WTC11 (cell line): ENCODE measurements around the gene HSPH1. TPM values are rescaled to one million over a fixed set of nuclear protein-coding genes. Genes with fewer than 3 reads are reported as not detected.

ENCODE experiments used
- ATAC-seq: fragments of 200-7000 bp; cut with Tn5 transposase; 2 replicates; pipeline ENCODE4 v1.10.0; 2021; ENCODE audit warnings: mild to moderate bottlenecking, moderate library complexity
- CTCF ChIA-PET: fragments of 300-600 bp; sonication (Branson Sonifier 250); formaldehyde crosslinking; loops from one replicate; lab custom pipeline; 2021; ENCODE audit warnings: antibody characterized with exemption; lab: Charles Lee
- POLR2A ChIA-PET: fragments of 350-600 bp; sonication (Branson Sonifier 250); formaldehyde crosslinking; loops from one replicate; lab custom pipeline; 2021; ENCODE audit warnings: antibody characterized with exemption; lab: Charles Lee
- DNase-seq: peaks from one replicate; pipeline ENCODE4 v3.0.0; 2021; ENCODE audit warnings: low spot score
- H3K27ac Mint-ChIP-seq: 2 replicates; pipeline ENCODE4 v1.8.0; 2021; ENCODE audit warnings: mixed read lengths
- H3K27me3 Mint-ChIP-seq: 2 replicates; pipeline ENCODE4 v1.8.0; 2021; ENCODE audit warnings: low read depth, mild to moderate bottlenecking, moderate library complexity, mixed read lengths
- H3K36me3 Mint-ChIP-seq: 2 replicates; pipeline ENCODE4 v1.8.0; 2021; ENCODE audit warnings: mixed read lengths
- H3K4me1 Mint-ChIP-seq: 2 replicates; pipeline ENCODE4 v1.8.0; 2022; ENCODE audit warnings: mixed read lengths
- H3K4me3 Mint-ChIP-seq: 2 replicates; pipeline ENCODE4 v1.8.0; 2021; ENCODE audit warnings: mild to moderate bottlenecking, moderate library complexity, mixed read lengths
- H3K9me3 Mint-ChIP-seq: 2 replicates; pipeline ENCODE4 v1.8.0; 2021; ENCODE audit warnings: mixed read lengths
- ATF1 ChIP-seq: sonication (generic); formaldehyde crosslinking; IDR thresholded peaks from 2 replicates; pipeline ENCODE4 v1.8.1; 2023; ENCODE audit warnings: mild to moderate bottlenecking, moderate library complexity, missing genetic modification reagents
- ELF4 ChIP-seq: sonication (generic); formaldehyde crosslinking; IDR thresholded peaks from 2 replicates; pipeline ENCODE4 v1.8.1; 2022; ENCODE audit warnings: low read depth, mild to moderate bottlenecking, moderate library complexity, missing genetic modification reagents
- ETV6 ChIP-seq: sonication (generic); formaldehyde crosslinking; IDR thresholded peaks from 2 replicates; pipeline ENCODE4 v1.8.1; 2022; ENCODE audit warnings: mild to moderate bottlenecking, missing genetic modification reagents
- FOXJ3 ChIP-seq: sonication (generic); formaldehyde crosslinking; IDR thresholded peaks from 2 replicates; pipeline ENCODE4 v1.9.0; 2021; ENCODE audit warnings: missing genetic modification reagents, mild to moderate bottlenecking, borderline replicate concordance
- FOXP1 ChIP-seq: sonication (generic); formaldehyde crosslinking; IDR thresholded peaks from 2 replicates; pipeline ENCODE4 v1.8.0; 2022; ENCODE audit warnings: missing genetic modification reagents, mild to moderate bottlenecking, moderate library complexity, borderline replicate concordance
- FOXP4 ChIP-seq: sonication (generic); formaldehyde crosslinking; IDR thresholded peaks from 2 replicates; pipeline ENCODE4 v1.8.0; 2022; ENCODE audit warnings: mild to moderate bottlenecking, missing genetic modification reagents
- GABPB1 ChIP-seq: sonication (generic); formaldehyde crosslinking; IDR thresholded peaks from 2 replicates; pipeline ENCODE4 v1.8.1; 2023; ENCODE audit warnings: mild to moderate bottlenecking, missing genetic modification reagents
- GRHL2 ChIP-seq: fragments of 250-450 bp; sonication (Bioruptor Pico); IDR thresholded peaks from 2 replicates; pipeline ENCODE4 v1.8.0; 2022; ENCODE audit warnings: mild to moderate bottlenecking, moderate library complexity; ENCODE audit not compliant: insufficient replicate concordance, severe bottlenecking
- GTF2I ChIP-seq: fragments of 250-450 bp; sonication (Bioruptor Pico); conservative IDR thresholded peaks from 2 replicates; pipeline ENCODE4 v1.4.0; 2021; ENCODE audit warnings: mild to moderate bottlenecking
- MYBL2 ChIP-seq: sonication (generic); formaldehyde crosslinking; IDR thresholded peaks from 2 replicates; pipeline ENCODE4 v1.8.1; 2023; ENCODE audit warnings: mild to moderate bottlenecking, moderate library complexity, missing genetic modification reagents
- NR3C1 ChIP-seq: sonication (generic); formaldehyde crosslinking; conservative IDR thresholded peaks from 2 replicates; pipeline ENCODE4 v1.8.1; 2023; ENCODE audit warnings: low read depth, mild to moderate bottlenecking, missing genetic modification reagents
- OVOL2 ChIP-seq: fragments of 250-450 bp; sonication (Bioruptor Pico); IDR thresholded peaks from 2 replicates; pipeline ENCODE4 v1.9.0; 2021; ENCODE audit warnings: mild to moderate bottlenecking, borderline replicate concordance
- PRRX2 ChIP-seq: fragments of 250-450 bp; sonication (Bioruptor Pico); IDR thresholded peaks from 2 replicates; pipeline ENCODE4 v1.8.0; 2021; ENCODE audit warnings: mild to moderate bottlenecking
- RELA ChIP-seq: sonication (generic); formaldehyde crosslinking; IDR thresholded peaks from 2 replicates; pipeline ENCODE4 v1.8.1; 2022; ENCODE audit warnings: missing genetic modification reagents, mild to moderate bottlenecking, borderline replicate concordance
- RORB ChIP-seq: fragments of 250-450 bp; sonication (Bioruptor Pico); IDR thresholded peaks from 2 replicates; pipeline ENCODE4 v1.9.0; 2021; ENCODE audit warnings: mild to moderate bottlenecking
- ZBTB21 ChIP-seq: sonication (generic); formaldehyde crosslinking; IDR thresholded peaks from 2 replicates; pipeline ENCODE4 v1.8.1; 2023; ENCODE audit warnings: mild to moderate bottlenecking, missing genetic modification reagents, borderline replicate concordance
- ZNF138 ChIP-seq: sonication (generic); formaldehyde crosslinking; conservative IDR thresholded peaks from 2 replicates; pipeline ENCODE4 v1.8.1; 2022; ENCODE audit warnings: mild to moderate bottlenecking, moderate library complexity, missing genetic modification reagents
- ZNF263 ChIP-seq: sonication (generic); formaldehyde crosslinking; IDR thresholded peaks from 2 replicates; pipeline ENCODE4 v1.8.1; 2022; ENCODE audit warnings: low read depth, mild to moderate bottlenecking, moderate library complexity, missing genetic modification reagents
- ZNF416 ChIP-seq: fragments of 250-450 bp; sonication (Bioruptor Pico); IDR thresholded peaks from 2 replicates; pipeline ENCODE4 v1.9.0; 2021; ENCODE audit warnings: mild to moderate bottlenecking, inconsistent platforms
- ZNF423 ChIP-seq: fragments of 250-450 bp; sonication (Bioruptor Pico); IDR thresholded peaks from 2 replicates; pipeline ENCODE4 v2.1.2; 2022; ENCODE audit warnings: mild to moderate bottlenecking, moderate library complexity
- ZSCAN18 ChIP-seq: fragments of 250-450 bp; sonication (Bioruptor Pico); IDR thresholded peaks from 2 replicates; pipeline ENCODE4 v2.1.2; 2022; ENCODE audit warnings: mild to moderate bottlenecking, moderate library complexity
- total RNA-seq: library from RNA; stranded (reverse); gene quantifications from 3 replicates; pipeline ENCODE4 v1.2.3, GENCODE V29; 2021
- TF ChIP-seq, protein P1 (sequence below): sonication (generic); formaldehyde crosslinking; IDR thresholded peaks from 2 replicates; pipeline ENCODE4 v1.8.0; 2022; ENCODE audit warnings: mild to moderate bottlenecking, missing genetic modification reagents
- TF ChIP-seq, protein P2 (sequence below): sonication (generic); formaldehyde crosslinking; IDR thresholded peaks from 2 replicates; pipeline ENCODE4 v1.8.0; 2023; ENCODE audit warnings: missing genetic modification reagents
- TF ChIP-seq, protein P3 (sequence below): fragments of 250-450 bp; sonication (Bioruptor Pico); IDR thresholded peaks from 2 replicates; pipeline ENCODE4 v1.9.0; 2021; ENCODE audit warnings: mild to moderate bottlenecking
- TF ChIP-seq, protein P4 (sequence below): sonication (generic); formaldehyde crosslinking; IDR thresholded peaks from 2 replicates; pipeline ENCODE4 v1.8.1; 2023; ENCODE audit warnings: mild to moderate bottlenecking, missing genetic modification reagents, moderate library complexity
- TF ChIP-seq, protein P5 (sequence below): sonication (generic); formaldehyde crosslinking; conservative IDR thresholded peaks from 2 replicates; pipeline ENCODE4 v1.8.1; 2022; ENCODE audit warnings: mild to moderate bottlenecking, missing genetic modification reagents

The HSPH1 gene
- total RNA-seq, 1 experiment from 2014 or later: 114 TPM

- TF ChIP-seq ZSCAN18 (CRISPR knock-in tag): no peak
- TF ChIP-seq OVOL2 (CRISPR knock-in tag): no peak
- no peak for TF ChIP-seq ZNF138 (CRISPR knock-in tag)
- TF ChIP-seq, all 79 proteins: peak for 0
Measured at GRCh38 chr13:31111136-31111535, 50.6 kb downstream of the HSPH1 start (continued).

DNA sequence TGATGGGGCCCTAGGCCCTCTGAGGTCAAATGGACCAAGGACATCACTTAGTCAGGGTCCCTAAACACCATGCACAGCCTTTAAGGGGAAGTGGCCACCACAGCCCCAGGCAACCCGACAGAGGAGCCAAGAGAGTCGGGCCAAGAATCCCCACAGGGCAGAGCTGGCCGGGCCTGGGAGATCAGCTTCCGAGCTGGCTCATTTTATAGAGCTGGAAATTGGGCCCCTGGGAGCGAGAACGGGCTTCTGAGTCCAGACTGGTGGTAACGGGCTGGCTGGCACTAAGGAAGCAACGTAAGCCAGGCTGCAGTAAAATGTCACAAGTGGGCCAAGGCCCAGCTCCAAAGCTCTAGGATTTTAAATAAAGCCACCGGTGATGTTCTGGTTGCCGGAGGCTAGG is 51.1 kb downstream of the HSPH1 start:
- DNase-seq: no peak
- CTCF ChIA-PET: interaction anchor here (1.6 kb wide), 1 partner anchor 66 kb away, joined by 3 read pairs; no protein-coding TSS in a partner anchor
- Mint-ChIP-seq H3K27me3 (no peaks in the 10 kb centered on the region), H3K9me3 (no peaks in the 10 kb centered on the region), H3K4me3 (no peak overlapping the region), H3K36me3 (no peaks in the 10 kb centered on the region), H3K4me1 (peaks cover 5% of the 10 kb centered on the region), H3K27ac (no peak overlapping the region)
- no peak for ATAC-seq
- POLR2A ChIA-PET: no interaction called here
- TF ChIP-seq, protein P1, sequence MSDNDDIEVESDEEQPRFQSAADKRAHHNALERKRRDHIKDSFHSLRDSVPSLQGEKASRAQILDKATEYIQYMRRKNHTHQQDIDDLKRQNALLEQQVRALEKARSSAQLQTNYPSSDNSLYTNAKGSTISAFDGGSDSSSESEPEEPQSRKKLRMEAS (CRISPR knock-in tag): no peak
- TF ChIP-seq, protein P2, sequence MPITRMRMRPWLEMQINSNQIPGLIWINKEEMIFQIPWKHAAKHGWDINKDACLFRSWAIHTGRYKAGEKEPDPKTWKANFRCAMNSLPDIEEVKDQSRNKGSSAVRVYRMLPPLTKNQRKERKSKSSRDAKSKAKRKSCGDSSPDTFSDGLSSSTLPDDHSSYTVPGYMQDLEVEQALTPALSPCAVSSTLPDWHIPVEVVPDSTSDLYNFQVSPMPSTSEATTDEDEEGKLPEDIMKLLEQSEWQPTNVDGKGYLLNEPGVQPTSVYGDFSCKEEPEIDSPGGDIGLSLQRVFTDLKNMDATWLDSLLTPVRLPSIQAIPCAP (CRISPR knock-in tag): no peak
- TF ChIP-seq MYBL2 (no peak), ATF1 (CRISPR knock-in tag) (no peak), ZNF423 (CRISPR knock-in tag) (no peak), FOXJ3 (CRISPR knock-in tag) (no peak), GABPB1 (CRISPR knock-in tag) (no peak), PRRX2 (CRISPR knock-in tag) (no peak)
- TF ChIP-seq, protein P3, sequence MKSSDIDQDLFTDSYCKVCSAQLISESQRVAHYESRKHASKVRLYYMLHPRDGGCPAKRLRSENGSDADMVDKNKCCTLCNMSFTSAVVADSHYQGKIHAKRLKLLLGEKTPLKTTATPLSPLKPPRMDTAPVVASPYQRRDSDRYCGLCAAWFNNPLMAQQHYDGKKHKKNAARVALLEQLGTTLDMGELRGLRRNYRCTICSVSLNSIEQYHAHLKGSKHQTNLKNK (CRISPR knock-in tag): no peak
- TF ChIP-seq, protein P4, sequence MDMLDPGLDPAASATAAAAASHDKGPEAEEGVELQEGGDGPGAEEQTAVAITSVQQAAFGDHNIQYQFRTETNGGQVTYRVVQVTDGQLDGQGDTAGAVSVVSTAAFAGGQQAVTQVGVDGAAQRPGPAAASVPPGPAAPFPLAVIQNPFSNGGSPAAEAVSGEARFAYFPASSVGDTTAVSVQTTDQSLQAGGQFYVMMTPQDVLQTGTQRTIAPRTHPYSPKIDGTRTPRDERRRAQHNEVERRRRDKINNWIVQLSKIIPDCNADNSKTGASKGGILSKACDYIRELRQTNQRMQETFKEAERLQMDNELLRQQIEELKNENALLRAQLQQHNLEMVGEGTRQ (CRISPR knock-in tag): no peak

- Mint-ChIP-seq H3K9me3 (no peaks in the 10 kb centered on the region), H3K4me1 (peaks cover 2% of the 10 kb centered on the region; the same call in 1 of the 2 replicates), H3K36me3 (no peaks in the 10 kb centered on the region), H3K4me3 (no peak overlapping the region), H3K27me3 (no peaks in the 10 kb centered on the region), H3K27ac (no peak overlapping the region)
- ChIA-PET CTCF (interaction anchor here (1.6 kb wide), 1 partner anchor 66 kb away, joined by 3 read pairs; no protein-coding TSS in a partner anchor), POLR2A (no interaction called here)
- ATAC-seq: no peak
- no peak for DNase-seq
- no peak for TF ChIP-seq OVOL2 (CRISPR knock-in tag)
- TF ChIP-seq, protein P2 (CRISPR knock-in tag): no peak
- TF ChIP-seq ZNF416 (CRISPR knock-in tag): no peak
- no peak for TF ChIP-seq RELA (CRISPR knock-in tag)
- no peak for TF ChIP-seq FOXJ3 (CRISPR knock-in tag)
- TF ChIP-seq FOXP1 (CRISPR knock-in tag): no peak
- TF ChIP-seq RORB: no peak
- no peak for TF ChIP-seq ZSCAN18 (CRISPR knock-in tag)
- TF ChIP-seq ETV6 (CRISPR knock-in tag): no peak
- TF ChIP-seq NR3C1 (CRISPR knock-in tag): no peak
- TF ChIP-seq, protein P5, sequence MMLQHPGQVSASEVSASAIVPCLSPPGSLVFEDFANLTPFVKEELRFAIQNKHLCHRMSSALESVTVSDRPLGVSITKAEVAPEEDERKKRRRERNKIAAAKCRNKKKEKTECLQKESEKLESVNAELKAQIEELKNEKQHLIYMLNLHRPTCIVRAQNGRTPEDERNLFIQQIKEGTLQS: no peak
- no peak for TF ChIP-seq ZNF263 (CRISPR knock-in tag)
- no peak for TF ChIP-seq GRHL2 (CRISPR knock-in tag)
- no peak for TF ChIP-seq ZBTB21 (CRISPR knock-in tag)
- no peak for TF ChIP-seq ELF4 (CRISPR knock-in tag)
- TF ChIP-seq FOXP4 (CRISPR knock-in tag): no peak
- no peak for TF ChIP-seq GTF2I (CRISPR knock-in tag)
Measured at GRCh38 chr13:31110169-31110568, 51.5 kb downstream of the HSPH1 start.
